ENCODE measurements around the gene TMCC3. TPM values are rescaled to one million over a fixed set of nuclear protein-coding genes. Genes with fewer than 3 reads are reported as not detected.

The TMCC3 gene
- total and polyA plus RNA-seq, 2 experiments from 2014 or later = 0.11 to 0.46 TPM

DNA sequence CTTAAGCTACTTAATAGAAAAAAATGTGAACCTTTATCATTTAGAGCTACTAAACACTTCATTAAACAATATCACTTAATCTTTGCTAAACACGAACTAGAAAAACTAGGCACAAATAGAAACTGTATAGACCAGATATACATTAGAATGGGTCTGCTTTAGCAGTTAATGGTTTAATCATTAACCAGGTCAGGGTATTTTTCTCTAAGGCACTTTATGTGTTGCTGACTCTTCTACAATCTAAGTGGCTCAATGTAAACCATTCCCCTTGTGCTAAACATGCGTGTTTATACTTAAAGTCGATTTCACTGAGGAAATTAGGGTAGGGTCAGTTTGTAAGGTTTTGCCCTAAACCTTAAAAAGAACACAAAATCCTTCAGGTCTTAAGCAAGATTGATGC is 29.7 kb downstream of the TMCC3 start:
- 96 to 98% methylated on average over 3 of the region's 3 CpGs for WGBS, 2 experiments (ENCODE audit: low coverage in 1 of 2, low lambda C conversion rate in 2 of 2, missing lambda C conversion rate in 2 of 2)
- Histone ChIP-seq H3K9ac (no peak overlapping the region), H4K20me1 (ENCODE audit: insufficient read depth) (no peaks in the 10 kb centered on the region)

DNA sequence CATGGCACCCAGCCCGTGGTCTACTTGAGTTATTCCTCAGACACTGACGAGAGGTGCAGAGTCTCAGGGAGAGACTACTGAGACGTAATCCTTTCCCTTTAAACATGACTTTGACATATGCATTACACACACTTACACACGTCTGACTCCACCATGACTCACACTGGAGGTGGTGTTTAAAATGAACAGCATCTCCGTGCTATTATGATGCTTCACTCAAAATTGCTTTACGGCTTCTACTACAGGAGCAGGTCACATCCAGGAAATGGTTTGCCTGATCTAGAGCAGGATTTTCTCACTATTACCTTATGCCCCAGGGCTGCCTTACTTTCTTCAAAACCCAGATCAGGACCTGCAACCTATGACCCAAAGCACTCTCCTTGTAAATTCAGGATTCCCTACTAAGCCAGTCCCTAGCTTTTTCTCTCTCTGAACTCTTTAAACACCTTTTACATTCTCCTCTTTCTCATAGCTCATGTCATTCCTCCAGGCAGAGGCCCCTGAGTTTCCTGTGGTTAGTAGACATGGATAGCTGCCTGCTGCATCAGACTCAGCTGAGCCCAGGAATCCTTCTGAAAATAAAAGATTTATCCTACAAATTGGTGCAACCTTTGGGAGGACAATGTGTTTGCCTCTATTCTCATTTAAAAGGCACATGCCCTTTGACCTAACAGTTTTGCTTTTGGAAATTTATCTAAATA is 31.2 kb downstream of the TMCC3 start:
- Histone ChIP-seq H3K27me3 (replicated peaks; ENCODE audit: insufficient read depth) (no peaks in the 10 kb centered on the region), H3K9ac (peak overlapping the region; percentile 59), H3K4me3 (peak overlapping the region; percentile 48), H3K27ac (peak overlapping the region; percentile 87), H4K20me1 (ENCODE audit: insufficient read depth) (no peaks in the 10 kb centered on the region), H2AFZ (peak overlapping the region; percentile 88), H3K36me3 (ENCODE audit: low read depth) (no peaks in the 10 kb centered on the region), H3K4me1 (ENCODE audit: insufficient read depth) (peaks cover 39% of the 10 kb centered on the region), H3F3A (ENCODE audit: insufficient read depth) (peaks cover 32% of the 10 kb centered on the region), H3K4me2 (ENCODE audit: unreplicated experiment) (peak overlapping the region; percentile 68), H3K9me2 (ENCODE audit: insufficient read depth) (no peaks in the 10 kb centered on the region), H3K79me2 (ENCODE audit: insufficient read depth) (no peaks in the 10 kb centered on the region), H3K9me3 (ENCODE audit: low read depth) (no peaks in the 10 kb centered on the region)
- in situ Hi-C loops (cut with MboI) = no loop called here
- TF ChIP-seq EZH2phosphoT487 (IDR thresholded peaks at IDR 0.05; ENCODE audit: insufficient read depth, low read depth) (no peak), EZH2 (IDR thresholded peaks at IDR 0.05; ENCODE audit: insufficient read depth, poor library complexity, severe bottlenecking) (no peak)
- 4 to 6% methylated on average over 6 of the region's 6 CpGs for WGBS, 2 experiments (ENCODE audit: low coverage in 1 of 2, low lambda C conversion rate in 2 of 2, missing lambda C conversion rate in 2 of 2)
- DNase-seq = peak; percentile 95

More for the DNA sequence above, 29.7 kb downstream of the TMCC3 start:
- no peaks in the 10 kb centered on the region for H3K9me2 ChIP-seq (ENCODE audit: insufficient read depth)
- no peaks in the 10 kb centered on the region for H3K79me2 ChIP-seq (ENCODE audit: insufficient read depth)
- TF ChIP-seq EZH2 (IDR thresholded peaks at IDR 0.05; ENCODE audit: insufficient read depth, poor library complexity, severe bottlenecking) (no peak), EZH2phosphoT487 (IDR thresholded peaks at IDR 0.05; ENCODE audit: insufficient read depth, low read depth) (no peak)
- H3K4me3 ChIP-seq = no peak overlapping the region
- no peaks in the 10 kb centered on the region for H3K27me3 ChIP-seq (replicated peaks; ENCODE audit: insufficient read depth)
- H3F3A ChIP-seq (ENCODE audit: insufficient read depth) = peaks cover 24% of the 10 kb centered on the region
- no peaks in the 10 kb centered on the region for H3K9me3 ChIP-seq (ENCODE audit: low read depth)
- in situ Hi-C loops (cut with MboI) = no loop called here
- no peak overlapping the region for H3K27ac ChIP-seq
- H3K4me2 ChIP-seq (ENCODE audit: unreplicated experiment) = no peak overlapping the region
- H3K36me3 ChIP-seq (ENCODE audit: low read depth) = no peaks in the 10 kb centered on the region
- H2AFZ ChIP-seq = no peak overlapping the region
- DNase-seq = no peak
- H3K4me1 ChIP-seq (ENCODE audit: insufficient read depth) = peaks cover 30% of the 10 kb centered on the region

DNA sequence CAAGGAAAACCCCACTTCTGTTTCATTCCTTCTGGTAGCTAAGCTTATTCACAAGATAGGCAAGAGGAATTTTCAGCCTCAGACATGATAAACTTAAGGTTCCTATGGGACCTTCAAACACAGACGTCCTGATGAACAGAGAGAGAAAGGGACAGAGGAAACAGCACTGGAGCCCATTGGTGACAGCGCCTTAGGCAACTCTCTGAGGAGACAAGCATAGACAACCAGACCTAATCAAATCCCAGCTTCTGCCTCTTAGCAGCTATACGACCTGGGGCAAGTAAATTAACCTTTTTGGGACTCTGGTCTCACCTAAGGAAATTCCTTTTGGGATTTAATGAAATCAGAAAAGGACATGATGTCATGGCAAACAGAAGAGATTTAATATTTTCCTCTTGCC is 33.3 kb downstream of the TMCC3 start:
- H3K4me2 ChIP-seq (ENCODE audit: unreplicated experiment) = no peak overlapping the region
- DNase-seq = no peak
- H4K20me1 ChIP-seq (ENCODE audit: insufficient read depth) = no peaks in the 10 kb centered on the region
- 86 to 95% methylated on average over 3 of the region's 3 CpGs for WGBS, 2 experiments (ENCODE audit: low coverage in 1 of 2, low lambda C conversion rate in 2 of 2, missing lambda C conversion rate in 2 of 2)
- H3K9me2 ChIP-seq (ENCODE audit: insufficient read depth) = no peaks in the 10 kb centered on the region
- H3F3A ChIP-seq (ENCODE audit: insufficient read depth) = peaks cover 32% of the 10 kb centered on the region
- H3K27me3 ChIP-seq (replicated peaks; ENCODE audit: insufficient read depth) = no peaks in the 10 kb centered on the region
- H3K36me3 ChIP-seq (ENCODE audit: low read depth) = no peaks in the 10 kb centered on the region
- H3K27ac ChIP-seq = no peak overlapping the region
- no peak overlapping the region for H2AFZ ChIP-seq
- no peak overlapping the region for H3K9ac ChIP-seq
- H3K4me3 ChIP-seq = no peak overlapping the region
- no peaks in the 10 kb centered on the region for H3K79me2 ChIP-seq (ENCODE audit: insufficient read depth)
- peaks cover 39% of the 10 kb centered on the region for H3K4me1 ChIP-seq (ENCODE audit: insufficient read depth)
- no peaks in the 10 kb centered on the region for H3K9me3 ChIP-seq (ENCODE audit: low read depth)
- in situ Hi-C loops (cut with MboI) = no loop called here
- TF ChIP-seq EZH2phosphoT487 (IDR thresholded peaks at IDR 0.05; ENCODE audit: insufficient read depth, low read depth) = no peak
- no peak for TF ChIP-seq EZH2 (IDR thresholded peaks at IDR 0.05; ENCODE audit: insufficient read depth, poor library complexity, severe bottlenecking)

DNA sequence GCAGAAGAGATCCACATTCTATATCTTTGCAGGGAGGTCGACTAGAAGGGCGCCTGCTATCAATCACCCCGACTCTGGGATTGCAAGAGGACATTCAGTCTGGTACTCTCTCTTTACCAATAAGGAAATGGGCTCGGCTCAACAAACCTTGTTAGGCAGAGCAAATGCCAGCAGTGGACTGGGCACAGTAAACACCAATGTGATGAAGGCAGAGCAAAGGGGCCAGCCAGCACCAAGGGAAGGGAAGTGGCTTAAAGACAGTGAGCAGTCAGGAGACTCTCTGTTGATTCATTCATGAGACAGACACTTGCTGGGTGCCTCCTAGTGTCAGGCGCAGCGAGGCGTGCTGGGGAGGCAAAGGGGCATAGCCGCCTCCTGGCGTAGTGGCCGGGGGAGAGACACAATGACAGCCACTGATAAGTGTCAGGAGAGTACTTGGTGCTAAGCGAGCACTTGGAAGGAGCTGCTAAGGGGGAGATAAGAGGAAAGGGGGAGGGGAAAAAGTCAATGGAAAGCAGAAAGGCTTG is 34.1 kb downstream of the TMCC3 start:
- no peaks in the 10 kb centered on the region for H4K20me1 ChIP-seq (ENCODE audit: insufficient read depth)
- TF ChIP-seq EZH2 (IDR thresholded peaks at IDR 0.05; ENCODE audit: insufficient read depth, poor library complexity, severe bottlenecking) (no peak), EZH2phosphoT487 (IDR thresholded peaks at IDR 0.05; ENCODE audit: insufficient read depth, low read depth) (no peak)
- no peaks in the 10 kb centered on the region for H3K36me3 ChIP-seq (ENCODE audit: low read depth)
- H3K4me2 ChIP-seq (ENCODE audit: unreplicated experiment) = peak overlapping the region; percentile 29
- H3F3A ChIP-seq (ENCODE audit: insufficient read depth) = peaks cover 32% of the 10 kb centered on the region
- H3K27ac ChIP-seq = no peak overlapping the region
- in situ Hi-C loops (cut with MboI) = no loop called here
- no peaks in the 10 kb centered on the region for H3K9me2 ChIP-seq (ENCODE audit: insufficient read depth)
- H3K4me1 ChIP-seq (ENCODE audit: insufficient read depth) = peaks cover 32% of the 10 kb centered on the region
- no peak overlapping the region for H3K9ac ChIP-seq
- H2AFZ ChIP-seq = no peak overlapping the region
- H3K9me3 ChIP-seq (ENCODE audit: low read depth) = no peaks in the 10 kb centered on the region
- peak; percentile 20 for DNase-seq
- 84% methylated on average over 10 to 11 of the region's 11 CpGs for WGBS, 2 experiments (ENCODE audit: low coverage in 1 of 2, low lambda C conversion rate in 2 of 2, missing lambda C conversion rate in 2 of 2)
- H3K27me3 ChIP-seq (replicated peaks; ENCODE audit: insufficient read depth) = no peaks in the 10 kb centered on the region
- H3K4me3 ChIP-seq = no peak overlapping the region
- no peaks in the 10 kb centered on the region for H3K79me2 ChIP-seq (ENCODE audit: insufficient read depth)
